Fibroblast of lung (primary cell): Measurements from ENCODE around the gene PXDN. TPM values are rescaled to one million over a fixed set of nuclear protein-coding genes. Genes with fewer than 3 reads are reported as not detected.

Experiments used
- DNase-seq, 2 donors: peaks; one replicate each; pipeline versions ENCODE4 v3.0.0 to v3.0.0-alpha.2; 2010; ENCODE audit warnings: low read depth in 2 of 2
- H2AFZ ChIP-seq: 2 replicates; pipeline ENCODE4 v1.5.1; 2012; ENCODE audit warnings: low read length, control low read depth, inconsistent platforms
- H3K27ac ChIP-seq: 2 replicates; pipeline ENCODE4 v1.5.1; 2011; ENCODE audit warnings: low read length, control low read depth; ENCODE audit not compliant: insufficient read depth
- H3K27me3 ChIP-seq: 2 replicates; pipeline ENCODE4 v1.5.1; 2011; ENCODE audit warnings: mild to moderate bottlenecking, low read length; ENCODE audit not compliant: control insufficient read depth, insufficient read depth
- H3K36me3 ChIP-seq: 2 replicates; pipeline ENCODE4 v1.5.1; 2011; ENCODE audit warnings: low read length; ENCODE audit not compliant: control insufficient read depth, insufficient read depth
- H3K4me1 ChIP-seq: 2 replicates; pipeline ENCODE4 v1.5.1; 2011; ENCODE audit warnings: low read length; ENCODE audit not compliant: control insufficient read depth, insufficient read depth; ENCODE audit errors: extremely low read depth
- H3K4me2 ChIP-seq: 2 replicates; pipeline ENCODE4 v1.5.1; 2011; ENCODE audit warnings: low read length, control low read depth; ENCODE audit not compliant: insufficient read depth; ENCODE audit errors: extremely low read depth
- H3K4me3 ChIP-seq, 4 experiments: fragments of 200-600 bp in 1 of 4; sonication (generic) in 1 of 4; replicated peaks in 1 of 4; 2 replicates each; pipeline ENCODE4 v1.5.1; 2011 to 2016; ENCODE audit warnings: low read length in 4 of 4, low read depth in 3 of 4, mild to moderate bottlenecking in 3 of 4, control low read depth in 2 of 4, inconsistent platforms in 1 of 4, mixed read lengths in 1 of 4; ENCODE audit not compliant: insufficient read depth in 1 of 4; ENCODE audit errors: control extremely low read depth in 1 of 4
- H3K79me2 ChIP-seq: 2 replicates; pipeline ENCODE4 v1.5.1; 2012; ENCODE audit warnings: mild to moderate bottlenecking, low read length, inconsistent platforms; ENCODE audit not compliant: control insufficient read depth, insufficient read depth
- H3K9ac ChIP-seq: 2 replicates; pipeline ENCODE4 v1.5.1; 2011; ENCODE audit warnings: mild to moderate bottlenecking, low read length, control low read depth; ENCODE audit not compliant: insufficient read depth
- H3K9me3 ChIP-seq: 2 replicates; pipeline ENCODE4 v1.5.1; 2012; ENCODE audit warnings: low read depth, low read length; ENCODE audit not compliant: control insufficient read depth, insufficient read depth
- H4K20me1 ChIP-seq: 2 replicates; pipeline ENCODE4 v1.5.1; 2011; ENCODE audit warnings: low read length; ENCODE audit not compliant: control insufficient read depth, insufficient read depth; ENCODE audit errors: extremely low read depth
- CTCF ChIP-seq, 2 donors: IDR thresholded peaks in 1 of 2; conservative IDR thresholded peaks in 1 of 2; 1 replicate in 1 of 2; 2 replicates in 1 of 2; pipeline ENCODE4 v1.5.1; 2011 to 2012; ENCODE audit warnings: low read length in 2 of 2, control low read depth in 1 of 2, inconsistent platforms in 1 of 2, low read depth in 1 of 2, mild to moderate bottlenecking in 1 of 2
- EZH2 ChIP-seq: IDR thresholded peaks from 2 replicates; pipeline ENCODE4 v1.5.1; 2012; ENCODE audit warnings: low read length, control low read depth, mild to moderate bottlenecking; ENCODE audit errors: missing control alignments
- polyA plus RNA-seq, 2 donors: library from polyadenylated mRNA; depleted of rRNA in 1 of 2; stranded (reverse) in 1 of 2; unstranded in 1 of 2; fragments of >200 nt; gene quantifications; 2 replicates each; pipeline ENCODE4 v1.2.1, GENCODE V29; 2011 to 2012; ENCODE audit warnings: missing spikeins in 1 of 2
- total RNA-seq: library from RNA; depleted of rRNA; stranded (reverse); fragments of >200 nt; gene quantifications from 2 replicates; pipeline ENCODE4 v1.2.1, GENCODE V29; 2014

PXDN gene
- total and polyA plus RNA-seq, 2 donors (not counting 1 experiment from before 2014, with no cell fraction given) = 153 to 298 TPM

DNA sequence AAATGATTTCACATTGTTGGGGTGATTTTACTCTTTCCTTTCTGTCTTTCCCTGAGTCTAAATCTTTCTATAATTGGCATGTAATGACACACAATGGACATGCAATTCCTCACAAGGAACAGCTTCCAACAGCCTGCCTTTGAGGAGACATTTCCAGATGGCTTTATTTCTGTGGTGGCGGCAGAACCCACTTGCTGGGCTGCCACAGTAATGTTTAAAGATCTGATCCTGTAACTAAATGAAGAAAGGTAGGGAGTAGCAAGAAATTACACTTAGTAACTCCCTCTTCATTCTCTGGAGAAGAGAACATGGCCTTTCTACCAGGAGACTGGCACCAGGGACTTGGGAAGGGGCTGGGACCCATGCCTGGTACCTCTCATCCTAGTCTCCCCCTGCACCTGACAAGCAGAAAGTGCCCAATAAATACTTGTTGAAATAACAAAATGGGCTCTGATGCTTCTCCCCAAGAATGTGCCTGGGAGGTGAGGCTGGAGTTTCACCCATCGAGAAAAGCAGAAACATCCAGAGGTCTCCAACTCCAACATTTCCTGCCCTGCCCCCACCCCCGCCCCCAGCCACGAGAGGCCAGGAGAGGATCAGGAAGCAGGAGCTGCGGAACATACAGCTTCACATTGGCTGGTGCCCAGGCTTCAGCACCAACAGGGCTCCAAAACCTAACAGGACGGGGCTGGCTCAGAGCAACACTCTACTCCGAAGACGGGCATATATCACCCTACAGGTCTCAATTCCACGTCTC lies 92.1 kb downstream of the PXDN start:
- Histone ChIP-seq H3K4me3 (no peak overlapping the region), H3K4me2 (no peak overlapping the region), H4K20me1 (no peaks in the 10 kb centered on the region), H3K36me3 (peaks cover 37% of the 10 kb centered on the region), H3K9me3 (no peaks in the 10 kb centered on the region), H3K79me2 (peaks cover 2% of the 10 kb centered on the region), H3K27me3 (no peaks in the 10 kb centered on the region), H3K9ac (peak overlapping the region; percentile 14), H3K4me1 (peaks cover 31% of the 10 kb centered on the region), H2AFZ (no peak overlapping the region), H3K27ac (peak overlapping the region; percentile 86)
- TF ChIP-seq CTCF (conservative IDR thresholded peaks at IDR 0.05 in 1 of 2, IDR thresholded peaks at IDR 0.05 in 1 of 2; ENCODE audit: low read depth in 1 of 2, low read length in 2 of 2) (no peak), EZH2 (no peak)
- peak in 1 of 2 donors; percentile 63 for DNase-seq

- Histone ChIP-seq H3K27ac (no peak overlapping the region), H3K27me3 (no peaks in the 10 kb centered on the region), H2AFZ (no peak overlapping the region), H3K4me3 (no peak overlapping the region), H3K4me2 (no peak overlapping the region), H3K36me3 (peaks cover 37% of the 10 kb centered on the region), H3K79me2 (peaks cover 2% of the 10 kb centered on the region), H3K9me3 (no peaks in the 10 kb centered on the region), H3K4me1 (peaks cover 31% of the 10 kb centered on the region), H4K20me1 (no peaks in the 10 kb centered on the region), H3K9ac (no peak overlapping the region)
- TF ChIP-seq EZH2 = no peak
- TF ChIP-seq CTCF (conservative IDR thresholded peaks at IDR 0.05 in 1 of 2, IDR thresholded peaks at IDR 0.05 in 1 of 2; ENCODE audit: low read depth in 1 of 2, low read length in 2 of 2) = no peak
- DNase-seq = peak; percentile 34 to 44
These were observed 92.9 kb downstream of the PXDN start for GRCh38 chr2:1651121-1652033.
